Measurements from ENCODE around the gene ESX1.
"Not testable (repeated sequence)": the region's sequence is repeated elsewhere in the genome, so short reads cannot be mapped to it uniquely, and the experiment has no call there.

DNA sequence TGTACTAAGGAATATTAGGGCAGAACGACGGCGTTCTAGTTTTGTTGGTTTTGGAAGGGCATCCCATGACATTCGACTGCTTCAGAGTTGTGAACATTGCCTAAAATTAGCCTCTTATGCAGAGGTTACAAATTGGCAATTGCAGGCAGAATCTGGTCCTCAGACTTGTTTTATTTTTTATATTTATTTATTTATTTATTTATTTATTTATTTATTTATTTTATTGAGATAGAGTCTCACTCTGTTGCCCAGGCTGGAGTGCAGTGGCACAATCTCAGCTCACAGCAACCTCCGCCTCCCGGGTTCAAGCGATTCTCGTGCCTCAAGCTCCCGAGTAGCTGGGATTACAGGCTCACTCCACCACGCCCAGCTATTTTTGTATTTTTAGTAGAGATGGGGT, 24.7 kb downstream of the ESX1 start:
- not testable (repeated sequence) for TF ChIP-seq EZH2 (IDR thresholded peaks at IDR 0.05; ENCODE audit: borderline replicate concordance, insufficient read depth, low read depth, low read length, poor library complexity, severe bottlenecking)
- TF ChIP-seq, protein P1, sequence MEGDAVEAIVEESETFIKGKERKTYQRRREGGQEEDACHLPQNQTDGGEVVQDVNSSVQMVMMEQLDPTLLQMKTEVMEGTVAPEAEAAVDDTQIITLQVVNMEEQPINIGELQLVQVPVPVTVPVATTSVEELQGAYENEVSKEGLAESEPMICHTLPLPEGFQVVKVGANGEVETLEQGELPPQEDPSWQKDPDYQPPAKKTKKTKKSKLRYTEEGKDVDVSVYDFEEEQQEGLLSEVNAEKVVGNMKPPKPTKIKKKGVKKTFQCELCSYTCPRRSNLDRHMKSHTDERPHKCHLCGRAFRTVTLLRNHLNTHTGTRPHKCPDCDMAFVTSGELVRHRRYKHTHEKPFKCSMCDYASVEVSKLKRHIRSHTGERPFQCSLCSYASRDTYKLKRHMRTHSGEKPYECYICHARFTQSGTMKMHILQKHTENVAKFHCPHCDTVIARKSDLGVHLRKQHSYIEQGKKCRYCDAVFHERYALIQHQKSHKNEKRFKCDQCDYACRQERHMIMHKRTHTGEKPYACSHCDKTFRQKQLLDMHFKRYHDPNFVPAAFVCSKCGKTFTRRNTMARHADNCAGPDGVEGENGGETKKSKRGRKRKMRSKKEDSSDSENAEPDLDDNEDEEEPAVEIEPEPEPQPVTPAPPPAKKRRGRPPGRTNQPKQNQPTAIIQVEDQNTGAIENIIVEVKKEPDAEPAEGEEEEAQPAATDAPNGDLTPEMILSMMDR (IDR thresholded peaks at IDR 0.05) = not testable (repeated sequence)

All from B cell (primary cell).